H9 (cell line): Measurements from ENCODE around the gene SHH. TPM values are rescaled to one million over a fixed set of nuclear protein-coding genes. Genes with fewer than 3 reads are reported as not detected.

Source experiments
- DNase-seq: peaks from one replicate; pipeline ENCODE4 v3.0.0-alpha.2; 2017
- H2AFZ ChIP-seq: one replicate; pipeline ENCODE4 v1.6.1; 2013; ENCODE audit warnings: mild to moderate bottlenecking, low read length, control low read depth, moderate library complexity
- H2AK5ac ChIP-seq: 2 replicates; pipeline ENCODE4 v1.6.1; 2013; ENCODE audit warnings: low read length, control low read depth, mixed read lengths; ENCODE audit not compliant: insufficient read length
- H2BK120ac ChIP-seq: one replicate; pipeline ENCODE4 v1.6.1; 2013; ENCODE audit warnings: low read depth, mild to moderate bottlenecking, low read length, control low read depth, inconsistent platforms; ENCODE audit not compliant: poor library complexity, severe bottlenecking
- H2BK12ac ChIP-seq: 2 replicates; pipeline ENCODE4 v1.6.1; 2013; ENCODE audit warnings: low read length, control low read depth, mixed read lengths, low read depth; ENCODE audit not compliant: insufficient read length
- H2BK15ac ChIP-seq: 2 replicates; pipeline ENCODE4 v1.6.1; 2013; ENCODE audit warnings: low read depth, low read length, control low read depth
- H2BK20ac ChIP-seq: one replicate; pipeline ENCODE4 v1.6.1; 2013; ENCODE audit warnings: low read depth, mild to moderate bottlenecking, low read length, control low read depth, inconsistent platforms; ENCODE audit not compliant: poor library complexity, severe bottlenecking
- H2BK5ac ChIP-seq: 2 replicates; pipeline ENCODE4 v1.6.1; 2013; ENCODE audit warnings: low read length, control low read depth, mixed read lengths; ENCODE audit not compliant: insufficient read length
- H3K14ac ChIP-seq: 2 replicates; pipeline ENCODE4 v1.6.1; 2013; ENCODE audit warnings: low read length, control low read depth; ENCODE audit not compliant: insufficient read depth
- H3K18ac ChIP-seq: 2 replicates; pipeline ENCODE4 v1.6.1; 2013; ENCODE audit warnings: low read depth, mild to moderate bottlenecking, mixed read lengths, low read length, control low read depth; ENCODE audit not compliant: insufficient read length
- H3K23ac ChIP-seq: 2 replicates; pipeline ENCODE4 v1.6.1; 2013; ENCODE audit warnings: low read length, control low read depth, mixed read lengths, low read depth; ENCODE audit not compliant: insufficient read length
- H3K23me2 ChIP-seq: 2 replicates; pipeline ENCODE4 v1.6.1; 2013; ENCODE audit warnings: low read depth, mild to moderate bottlenecking, mixed read lengths, low read length, control low read depth; ENCODE audit not compliant: insufficient read length, poor library complexity, severe bottlenecking
- H3K27ac ChIP-seq: 2 replicates; pipeline ENCODE4 v1.5.1; 2013; ENCODE audit warnings: low read length, control low read depth, mixed read lengths, low read depth; ENCODE audit not compliant: insufficient read length
- H3K27me3 ChIP-seq: 2 replicates; pipeline ENCODE4 v1.6.1; 2013; ENCODE audit warnings: low read length, control low read depth, inconsistent platforms; ENCODE audit not compliant: insufficient read depth
- H3K4ac ChIP-seq: 2 replicates; pipeline ENCODE4 v1.6.1; 2013; ENCODE audit warnings: low read depth, mild to moderate bottlenecking, control low read depth, inconsistent platforms, low read length, moderate library complexity
- H3K4me1 ChIP-seq: 2 replicates; pipeline ENCODE4 v1.6.1; 2013; ENCODE audit warnings: low read length, control low read depth, inconsistent platforms; ENCODE audit not compliant: insufficient read depth
- H3K4me2 ChIP-seq: 2 replicates; pipeline ENCODE4 v1.6.1; 2013; ENCODE audit warnings: low read length, control low read depth, mixed read lengths; ENCODE audit not compliant: insufficient read length, insufficient read depth
- H3K56ac ChIP-seq: 2 replicates; pipeline ENCODE4 v1.6.1; 2013; ENCODE audit warnings: low read depth, mild to moderate bottlenecking, mixed read lengths, low read length, control low read depth; ENCODE audit not compliant: insufficient read length
- H3K79me1 ChIP-seq: 2 replicates; pipeline ENCODE4 v1.6.1; 2013; ENCODE audit warnings: low read depth, mild to moderate bottlenecking, moderate library complexity, low read length, control low read depth, inconsistent platforms; ENCODE audit not compliant: insufficient read depth, poor library complexity, severe bottlenecking
- H3K79me2 ChIP-seq: 2 replicates; pipeline ENCODE4 v1.6.1; 2013; ENCODE audit warnings: low read length, control low read depth, inconsistent platforms; ENCODE audit not compliant: insufficient read depth
- H3K9ac ChIP-seq: 2 replicates; pipeline ENCODE4 v1.6.1; 2013; ENCODE audit warnings: low read length, control low read depth, mixed read lengths; ENCODE audit not compliant: insufficient read length; ENCODE audit errors: extremely low read depth
- H3K9me3 ChIP-seq: one replicate; pipeline ENCODE4 v1.6.1; 2013; ENCODE audit warnings: low read depth, low read length, inconsistent platforms; ENCODE audit not compliant: control insufficient read depth
- H3T11ph ChIP-seq: one replicate; pipeline ENCODE4 v1.6.1; 2013; ENCODE audit warnings: mild to moderate bottlenecking, low read length, control low read depth, inconsistent platforms
- H4K20me1 ChIP-seq: one replicate; pipeline ENCODE4 v1.6.1; 2013; ENCODE audit not compliant: control insufficient read depth, insufficient read length, insufficient read depth
- H4K5ac ChIP-seq: 2 replicates; pipeline ENCODE4 v1.6.1; 2013; ENCODE audit warnings: low read depth, mild to moderate bottlenecking, mixed read lengths, low read length, control low read depth; ENCODE audit not compliant: insufficient read length
- H4K8ac ChIP-seq: replicated peaks from 2 replicates; pipeline ENCODE4 v1.6.1; 2013; ENCODE audit warnings: low read length, control low read depth, mixed read lengths, low read depth; ENCODE audit not compliant: insufficient read length
- H4K91ac ChIP-seq: 2 replicates; pipeline ENCODE4 v1.6.1; 2013; ENCODE audit warnings: low read depth, mild to moderate bottlenecking, moderate library complexity, mixed read lengths, low read length, control low read depth; ENCODE audit not compliant: insufficient read length
- H3K27ac Mint-ChIP-seq, 3 experiments: 2 replicates in 2 of 3; 3 replicates in 1 of 3; pipeline ENCODE4 v1.8.0; 2020 to 2021; ENCODE audit warnings: mixed read lengths in 3 of 3, mild to moderate bottlenecking in 1 of 3, moderate library complexity in 1 of 3
- H3K27me3 Mint-ChIP-seq: 2 replicates; pipeline ENCODE4 v1.8.0; 2021; ENCODE audit warnings: low read depth, mild to moderate bottlenecking, moderate library complexity, mixed read lengths
- H3K36me3 Mint-ChIP-seq, 3 experiments: 2 replicates in 2 of 3; 3 replicates in 1 of 3; pipeline ENCODE4 v1.8.0; 2020 to 2021; ENCODE audit warnings: low read depth in 3 of 3, mixed read lengths in 3 of 3; ENCODE audit not compliant: insufficient read depth in 1 of 3
- H3K4me1 Mint-ChIP-seq, 2 experiments: 2 replicates each; pipeline ENCODE4 v1.8.0; 2020; ENCODE audit warnings: mixed read lengths in 2 of 2
- H3K4me3 Mint-ChIP-seq, 2 experiments: 2 replicates in 1 of 2; 3 replicates in 1 of 2; pipeline ENCODE4 v1.8.0; 2020 to 2021; ENCODE audit warnings: mild to moderate bottlenecking in 2 of 2, mixed read lengths in 2 of 2, moderate library complexity in 1 of 2
- H3K9me3 Mint-ChIP-seq, 2 experiments: 2 replicates in 1 of 2; 3 replicates in 1 of 2; pipeline ENCODE4 v1.8.0; 2020; ENCODE audit warnings: mild to moderate bottlenecking in 2 of 2, mixed read lengths in 2 of 2, moderate library complexity in 1 of 2
- WGBS: extraction: QIAGEN DNeasy Blood & Tissue Kit; methylation state at CpG from one replicate; pipeline ENCODE4 v1.1.7; 2013; ENCODE audit warnings: missing lambda C conversion rate, low lambda C conversion rate, mixed read lengths; ENCODE audit not compliant: insufficient read length; ENCODE audit errors: extremely low coverage; 5-methylcytosine and 5-hydroxymethylcytosine counted together
- total RNA-seq: library from RNA; stranded (reverse); gene quantifications from 2 replicates; pipeline ENCODE4 v1.2.1, GENCODE V29; 2021
- TF ChIP-seq, protein P1 (sequence below): fragments of 200-600 bp; sonication (generic); conservative IDR thresholded peaks from 3 replicates; pipeline ENCODE4 v1.8.0; 2021; ENCODE audit warnings: antibody characterized with exemption, mild to moderate bottlenecking

Gene SHH
- total RNA-seq, 1 experiment from 2014 or later = 0.07 TPM

DNA sequence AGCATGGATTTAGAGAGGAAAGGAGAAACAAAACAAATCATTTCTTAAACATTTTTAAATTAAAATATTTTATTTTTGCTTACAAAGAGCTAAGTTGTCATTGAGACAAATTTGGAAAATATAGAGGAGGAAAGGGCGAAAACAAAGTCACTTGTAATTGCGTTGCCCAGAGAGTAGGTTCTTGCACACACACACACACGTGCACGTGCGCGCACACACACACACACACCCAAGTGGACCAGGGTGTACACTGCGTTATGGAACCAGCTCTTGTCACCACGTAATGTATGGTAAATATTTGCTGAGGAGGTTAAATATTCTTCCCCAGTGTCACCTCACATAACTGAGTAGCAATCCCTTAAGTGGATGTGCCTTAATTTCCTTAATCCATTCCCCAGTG, 21.6 kb downstream of the SHH start:
- peaks cover 0 to 3% (median 0%) of the 10 kb centered on the region in 3 experiments; a peak in 1 of 7 replicates for H3K36me3 Mint-ChIP-seq
- no peak overlapping the region for H2BK120ac ChIP-seq
- peaks cover 40% of the 10 kb centered on the region for H3K27me3 Mint-ChIP-seq
- no peak overlapping the region for H3K4me2 ChIP-seq
- H4K91ac ChIP-seq = no peak overlapping the region
- H3K4me1 Mint-ChIP-seq = peaks cover 4% of the 10 kb centered on the region in 2 experiments
- no peak overlapping the region for H2AFZ ChIP-seq
- H3T11ph ChIP-seq = no peak overlapping the region
- no peak overlapping the region for H3K27ac Mint-ChIP-seq
- no peaks in the 10 kb centered on the region for H4K20me1 ChIP-seq
- no peak overlapping the region for H3K18ac ChIP-seq
- H3K79me2 ChIP-seq = no peaks in the 10 kb centered on the region
- peaks cover 5% of the 10 kb centered on the region for H3K23me2 ChIP-seq
- TF ChIP-seq, protein P1, sequence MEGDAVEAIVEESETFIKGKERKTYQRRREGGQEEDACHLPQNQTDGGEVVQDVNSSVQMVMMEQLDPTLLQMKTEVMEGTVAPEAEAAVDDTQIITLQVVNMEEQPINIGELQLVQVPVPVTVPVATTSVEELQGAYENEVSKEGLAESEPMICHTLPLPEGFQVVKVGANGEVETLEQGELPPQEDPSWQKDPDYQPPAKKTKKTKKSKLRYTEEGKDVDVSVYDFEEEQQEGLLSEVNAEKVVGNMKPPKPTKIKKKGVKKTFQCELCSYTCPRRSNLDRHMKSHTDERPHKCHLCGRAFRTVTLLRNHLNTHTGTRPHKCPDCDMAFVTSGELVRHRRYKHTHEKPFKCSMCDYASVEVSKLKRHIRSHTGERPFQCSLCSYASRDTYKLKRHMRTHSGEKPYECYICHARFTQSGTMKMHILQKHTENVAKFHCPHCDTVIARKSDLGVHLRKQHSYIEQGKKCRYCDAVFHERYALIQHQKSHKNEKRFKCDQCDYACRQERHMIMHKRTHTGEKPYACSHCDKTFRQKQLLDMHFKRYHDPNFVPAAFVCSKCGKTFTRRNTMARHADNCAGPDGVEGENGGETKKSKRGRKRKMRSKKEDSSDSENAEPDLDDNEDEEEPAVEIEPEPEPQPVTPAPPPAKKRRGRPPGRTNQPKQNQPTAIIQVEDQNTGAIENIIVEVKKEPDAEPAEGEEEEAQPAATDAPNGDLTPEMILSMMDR = no peak
- no peak overlapping the region for H3K9ac ChIP-seq
- no peaks in the 10 kb centered on the region for H3K79me1 ChIP-seq
- no peak overlapping the region for H3K56ac ChIP-seq
- no peak overlapping the region for H3K23ac ChIP-seq
- H3K9me3 Mint-ChIP-seq = peaks cover 0 to 7% of the 10 kb centered on the region in 2 experiments; a peak in 3 of 5 replicates
- no peaks in the 10 kb centered on the region for H3K9me3 ChIP-seq
- H2AK5ac ChIP-seq = no peak overlapping the region
- no peak overlapping the region for H3K14ac ChIP-seq
- no peak overlapping the region for H3K27ac ChIP-seq
- no peak overlapping the region for H2BK5ac ChIP-seq
- no CpG with 5 or more reads among the region's 8 CpGs for WGBS
- no peak overlapping the region for H3K4ac ChIP-seq
- no peak overlapping the region for H2BK15ac ChIP-seq
- H2BK20ac ChIP-seq = no peak overlapping the region
- no peak overlapping the region for H4K8ac ChIP-seq
- H4K5ac ChIP-seq = no peak overlapping the region
- H2BK12ac ChIP-seq = no peak overlapping the region
- no peak overlapping the region for H3K4me3 Mint-ChIP-seq
- H3K4me1 ChIP-seq = no peaks in the 10 kb centered on the region
- no peak for DNase-seq
- H3K27me3 ChIP-seq = no peaks in the 10 kb centered on the region; the same call in 1 of the 2 replicates
